Superior temporal gyrus (tissue), 1 donor: Measurements from ENCODE around the gene AGTPBP1.
"Not testable (repeated sequence)": the region's sequence is repeated elsewhere in the genome, so short reads cannot be mapped to it uniquely, and the experiment has no call there.

ENCODE experiments used
- DNase-seq: peaks from one replicate; pipeline ENCODE4 v3.0.0-alpha.2; 2016; ENCODE audit errors: extremely low spot score

Gene AGTPBP1

GRCh38 chr9:85723215-85723614 is 18.5 kb downstream of the AGTPBP1 start:
- peak; percentile 50 for DNase-seq

- not testable (repeated sequence) for DNase-seq
Measured at GRCh38 chr9:85719411-85719810, 22.3 kb downstream of the AGTPBP1 start.

- DNase-seq: not testable (repeated sequence)
Measured at GRCh38 chr9:85717818-85718217, 23.9 kb downstream of the AGTPBP1 start.

- no peak for DNase-seq
Measured at GRCh38 chr9:85717220-85717619, 24.5 kb downstream of the AGTPBP1 start.

GRCh38 chr9:85716031-85716877 is 25.5 kb downstream of the AGTPBP1 start:
- no peak for DNase-seq

- DNase-seq: no peak
Measured at GRCh38 chr9:85715587-85715986, 26.2 kb downstream of the AGTPBP1 start.

- no peak for DNase-seq
Measured at GRCh38 chr9:85713897-85714296, 27.9 kb downstream of the AGTPBP1 start.

- DNase-seq: no peak
Measured at GRCh38 chr9:85704744-85705143, 37.0 kb downstream of the AGTPBP1 start.

GRCh38 chr9:85703398-85703797 is 38.4 kb downstream of the AGTPBP1 start:
- no peak for DNase-seq

GRCh38 chr9:85702726-85703289 is 38.9 kb downstream of the AGTPBP1 start:
- DNase-seq: no peak

GRCh38 chr9:85702191-85702590 is 39.6 kb downstream of the AGTPBP1 start:
- no peak for DNase-seq

- DNase-seq: no peak
Measured at GRCh38 chr9:85700330-85700729, 41.4 kb downstream of the AGTPBP1 start.

GRCh38 chr9:85688361-85688760 is 53.4 kb downstream of the AGTPBP1 start:
- no peak for DNase-seq

GRCh38 chr9:85685081-85685480 is 56.7 kb downstream of the AGTPBP1 start:
- no peak for DNase-seq

GRCh38 chr9:85676790-85677189 is 65.0 kb downstream of the AGTPBP1 start:
- no peak for DNase-seq

- no peak for DNase-seq
Measured at GRCh38 chr9:85667374-85667773, 74.4 kb downstream of the AGTPBP1 start.

GRCh38 chr9:85666086-85666485 is 75.7 kb downstream of the AGTPBP1 start:
- no peak for DNase-seq

GRCh38 chr9:85662573-85662972 is 79.2 kb downstream of the AGTPBP1 start:
- DNase-seq: no peak

- peak; percentile 90 for DNase-seq
Measured at GRCh38 chr9:85658716-85659115, 83.0 kb downstream of the AGTPBP1 start.

GRCh38 chr9:85653153-85653552 is 88.6 kb downstream of the AGTPBP1 start:
- no peak for DNase-seq

GRCh38 chr9:85647571-85647970 is 94.2 kb downstream of the AGTPBP1 start:
- no peak for DNase-seq

- no peak for DNase-seq
Measured at GRCh38 chr9:85645909-85646627, 95.7 kb downstream of the AGTPBP1 start.

- DNase-seq: no peak
Measured at GRCh38 chr9:85640425-85640824, 101.3 kb downstream of the AGTPBP1 start.
